GM20000 (cell line): Measurements from ENCODE around the gene RTN4R.
"Not testable (repeated sequence)": the region's sequence is repeated elsewhere in the genome, so short reads cannot be mapped to it uniquely, and the experiment has no call there.

Experiments used
- DNase-seq: peaks from one replicate; pipeline ENCODE4 v3.0.0; 2012; ENCODE audit warnings: low spot score
- CTCF ChIP-seq: IDR thresholded peaks from 2 replicates; pipeline ENCODE4 v1.5.1; 2012; ENCODE audit warnings: mild to moderate bottlenecking, control low read depth; ENCODE audit errors: extremely low read depth, missing control alignments

The RTN4R gene

GRCh38 chr22:20268279-20269012, at the start of gene RTN4R:
TSS of gene RTN4R (minus strand) at chr22:20268318. CDS start at chr22:20268092, 226 bp downstream.
- DNase-seq: peak; percentile 88
- peak; percentile 79 for TF ChIP-seq CTCF

DNA sequence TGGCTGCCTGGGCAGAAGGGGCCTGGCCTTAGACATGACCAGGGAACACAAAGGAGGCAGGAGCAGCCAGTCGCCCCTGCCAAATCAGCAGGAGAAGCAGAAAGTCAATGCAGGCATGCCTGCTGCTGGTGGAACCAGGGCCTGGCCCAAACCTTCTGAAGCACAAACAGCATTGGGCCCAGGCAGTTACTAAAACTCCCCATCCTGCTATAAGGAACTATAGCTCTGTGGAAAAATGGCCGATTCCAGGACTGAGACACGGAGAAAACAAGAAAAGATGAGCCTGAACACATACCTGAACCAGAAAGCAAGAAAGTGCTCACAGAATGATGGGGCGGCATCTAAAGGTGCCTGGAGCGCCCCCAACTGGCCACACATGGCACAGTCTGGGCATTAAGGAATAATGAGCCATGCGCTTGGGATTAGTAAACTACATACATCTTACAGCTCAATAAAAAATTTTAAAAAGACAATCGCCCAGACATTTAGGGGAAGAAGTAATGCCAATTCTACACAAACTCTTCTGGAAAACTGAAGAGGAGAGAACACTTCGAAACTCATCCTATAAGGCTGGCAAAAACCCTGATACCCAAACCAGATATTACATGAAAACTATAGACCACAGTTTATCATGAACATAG, 49.4 kb upstream of the RTN4R start:
- not testable (repeated sequence) for DNase-seq
- TF ChIP-seq CTCF: peak; percentile 30

GRCh38 chr22:20316844-20317401, 48.8 kb upstream of the RTN4R start:
- DNase-seq: no peak
- TF ChIP-seq CTCF: no peak

- TF ChIP-seq CTCF: no peak
- no peak for DNase-seq
Observed at GRCh38 chr22:20316217-20316843, 48.2 kb upstream of the RTN4R start.

DNA sequence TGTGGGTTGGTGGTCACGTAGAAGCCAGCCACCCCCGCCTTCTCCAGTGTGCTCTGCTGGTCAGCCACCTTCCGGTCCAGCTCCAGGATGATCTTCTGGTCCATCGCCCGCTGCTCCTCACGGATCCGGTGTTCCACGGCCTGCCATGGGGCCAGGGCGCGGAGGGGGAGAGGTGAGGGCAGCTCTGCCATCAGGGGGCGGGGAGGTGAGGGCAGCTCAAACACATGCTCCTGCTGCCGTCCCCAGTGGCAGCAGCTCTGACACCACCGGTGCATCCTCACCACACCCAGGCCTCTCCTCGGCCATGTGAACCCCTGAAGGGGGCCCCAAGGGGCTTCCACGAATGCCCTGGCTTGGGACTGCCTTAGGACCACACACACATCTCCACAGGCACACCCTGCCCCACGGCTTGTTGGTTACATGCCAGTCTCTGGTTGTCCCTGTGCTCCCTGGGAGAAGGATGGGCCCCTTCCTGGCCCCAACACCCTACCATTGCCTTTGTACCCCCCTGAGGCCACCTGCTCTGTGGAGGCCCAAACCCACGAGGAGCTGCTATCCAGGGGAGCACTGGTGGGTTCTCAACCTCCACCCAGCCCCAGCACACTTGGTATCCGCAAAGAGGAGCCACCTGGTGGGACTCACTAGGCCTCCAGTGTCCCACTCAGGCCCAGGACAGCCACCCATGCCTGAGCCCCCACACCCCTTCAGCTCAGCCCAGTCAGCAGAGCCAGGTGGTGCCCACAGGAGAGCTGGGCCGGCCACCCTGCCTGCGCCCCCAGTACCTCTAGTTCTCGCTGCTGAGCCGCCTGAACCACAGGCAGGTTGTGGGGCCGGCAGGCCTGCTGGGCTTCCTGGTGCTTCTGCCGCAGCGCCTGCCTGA, 47.5 kb upstream of the RTN4R start:
- TF ChIP-seq CTCF: no peak
- no peak for DNase-seq

GRCh38 chr22:20314741-20315336, 46.7 kb upstream of the RTN4R start:
- DNase-seq: not testable (repeated sequence)

GRCh38 chr22:20314206-20314605, 46.1 kb upstream of the RTN4R start:
- DNase-seq: not testable (repeated sequence)

GRCh38 chr22:20313306-20314077, 45.4 kb upstream of the RTN4R start:
- not testable (repeated sequence) for DNase-seq
